ENCODE measurements around the gene EREG.

EREG gene

DNA sequence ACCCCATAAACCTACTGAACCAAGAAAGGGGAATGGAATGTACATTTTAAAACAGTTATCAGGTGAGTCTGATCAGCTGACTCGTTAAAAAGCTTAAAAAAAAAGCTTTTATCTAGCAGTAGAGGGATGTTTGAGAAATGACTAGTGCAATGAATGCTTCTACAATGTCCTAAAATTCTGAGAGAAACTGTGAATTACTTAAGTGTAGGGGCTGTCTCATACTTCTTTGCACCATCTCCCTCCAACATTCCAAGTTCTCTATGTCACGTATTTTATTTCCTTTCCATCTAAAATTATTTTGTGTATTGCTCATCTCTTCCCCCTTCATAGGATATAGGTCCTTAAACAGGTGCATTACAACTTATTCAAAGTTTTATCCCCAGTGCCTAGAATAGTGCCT lies 68.1 kb downstream of the EREG start:
- no peak for DNase-seq

- DNase-seq, result no peak
Measured at GRCh38 chr4:74433541-74434172, 68.7 kb downstream of the EREG start.

- no peak for DNase-seq
Measured at GRCh38 chr4:74435296-74435695, 70.4 kb downstream of the EREG start.

DNA sequence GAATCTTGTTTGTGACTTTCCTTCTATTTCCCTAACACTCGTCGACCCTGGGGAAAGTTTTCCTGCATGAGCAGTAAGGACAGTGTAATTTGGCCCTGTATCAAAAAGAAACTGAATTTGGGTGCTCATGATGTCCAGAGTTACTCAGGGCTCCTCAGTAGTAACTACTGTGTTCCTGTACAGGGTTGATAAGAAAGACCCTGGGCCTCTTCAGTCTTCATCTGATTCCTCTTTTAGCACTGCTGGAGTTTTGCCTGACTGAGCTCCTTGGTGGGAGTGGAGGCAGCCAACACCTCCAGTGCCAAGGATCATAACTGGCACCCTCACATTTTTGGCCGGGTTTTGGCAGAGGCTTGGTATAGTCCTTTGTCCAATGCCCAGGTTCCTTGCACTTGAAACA lies 72.9 kb downstream of the EREG start:
- no peak for DNase-seq

All from stimulated activated CD4-positive, alpha-beta T cell treated with anti-CD3 and anti-CD28 coated beads, Interleukin-4, amount 100 ng/mL, for 24 hours (primary cell).